IMR-90 (cell line): ENCODE measurements around the gene THOP1. TPM values are rescaled to one million over a fixed set of nuclear protein-coding genes. Genes with fewer than 3 reads are reported as not detected.
A peak's percentile ranks its signal among the peaks of the same experiment; 100 is the strongest.

Source experiments
- ATAC-seq: fragments of 200-7000 bp; cut with Tn5 transposase; 2 replicates; pipeline ENCODE4 v1.9.1; 2020; ENCODE audit warnings: low read depth, mild to moderate bottlenecking, moderate library complexity
- BruUV-seq: library from RNA; stranded (reverse); fragments of 400-500 nt; replicated peaks from 2 replicates; lab custom pipeline; 2021; lab: Mats Ljungman, UMichigan
- CTCF ChIA-PET: fragments of 300-600 bp; formaldehyde crosslinking; extraction: SDS; loops from one replicate; lab custom pipeline; 2021; ENCODE audit warnings: antibody characterized with exemption; lab: Yijun Ruan, JAX
- POLR2A ChIA-PET: fragments of 300-600 bp; sonication (Branson Sonifier 250); formaldehyde crosslinking; loops from one replicate; lab custom pipeline; 2022; ENCODE audit warnings: antibody characterized with exemption; ENCODE audit not compliant: unreplicated experiment; lab: Charles Lee
- DNase-seq: peaks from one replicate; pipeline ENCODE4 v3.0.0; 2013
- H2AFZ ChIP-seq: replicated peaks from 2 replicates; pipeline ENCODE3; 2013; ENCODE audit warnings: low read length, mild to moderate bottlenecking; ENCODE audit not compliant: poor library complexity
- H2AK5ac ChIP-seq: 2 replicates; pipeline ENCODE4 v1.6.1; 2013; ENCODE audit warnings: low read depth, low read length, inconsistent platforms
- H2AK9ac ChIP-seq: replicated peaks from 2 replicates; pipeline ENCODE3; 2013; ENCODE audit warnings: mild to moderate bottlenecking, low read depth, low read length, moderate library complexity; ENCODE audit not compliant: poor library complexity
- H2BK120ac ChIP-seq: 2 replicates; pipeline ENCODE4 v1.6.1; 2013; ENCODE audit warnings: low read depth, low read length, inconsistent platforms
- H2BK15ac ChIP-seq: 3 replicates; pipeline ENCODE4 v1.6.1; 2013; ENCODE audit warnings: low read depth, low read length, inconsistent platforms
- H2BK20ac ChIP-seq: 2 replicates; pipeline ENCODE4 v1.6.1; 2013; ENCODE audit warnings: low read depth, mild to moderate bottlenecking, inconsistent platforms, low read length, moderate library complexity
- H2BK5ac ChIP-seq: 2 replicates; pipeline ENCODE4 v1.6.1; 2013; ENCODE audit warnings: mild to moderate bottlenecking, low read depth, low read length, inconsistent platforms; ENCODE audit not compliant: poor library complexity, severe bottlenecking
- H3K14ac ChIP-seq: replicated peaks from 2 replicates; pipeline ENCODE4 v1.6.1; 2013; ENCODE audit warnings: low read depth, low read length, inconsistent platforms
- H3K18ac ChIP-seq: 2 replicates; pipeline ENCODE4 v1.6.1; 2013; ENCODE audit warnings: low read depth, low read length, control low read depth
- H3K23ac ChIP-seq: 2 replicates; pipeline ENCODE4 v1.6.1; 2013; ENCODE audit warnings: low read depth, low read length, inconsistent platforms
- H3K27ac ChIP-seq: 2 replicates; pipeline ENCODE4 v1.5.1; 2013; ENCODE audit warnings: mild to moderate bottlenecking, control low read depth, low read length; ENCODE audit not compliant: insufficient read depth
- H3K27me3 ChIP-seq: 2 replicates; pipeline ENCODE4 v1.6.1; 2013; ENCODE audit warnings: low read length; ENCODE audit not compliant: control insufficient read depth, insufficient read depth
- H3K36me3 ChIP-seq: 2 replicates; pipeline ENCODE4 v1.6.1; 2013; ENCODE audit warnings: low read length, mixed read lengths; ENCODE audit not compliant: control insufficient read depth, insufficient read depth
- H3K4ac ChIP-seq: 2 replicates; pipeline ENCODE4 v1.6.1; 2013; ENCODE audit warnings: low read depth, low read length, inconsistent platforms
- H3K4me1 ChIP-seq: 2 replicates; pipeline ENCODE4 v1.6.1; 2013; ENCODE audit warnings: low read length, mixed read lengths; ENCODE audit not compliant: control insufficient read depth, insufficient read depth
- H3K4me2 ChIP-seq: 2 replicates; pipeline ENCODE4 v1.6.1; 2013; ENCODE audit warnings: low read depth, mild to moderate bottlenecking, control low read depth, low read length, moderate library complexity
- H3K4me3 ChIP-seq: 2 replicates; pipeline ENCODE4 v1.5.1; 2013; ENCODE audit warnings: low read depth, mild to moderate bottlenecking, control low read depth, low read length, moderate library complexity; ENCODE audit not compliant: insufficient read depth
- H3K56ac ChIP-seq: 2 replicates; pipeline ENCODE4 v1.6.1; 2013; ENCODE audit warnings: low read length, inconsistent platforms; ENCODE audit not compliant: insufficient read depth; ENCODE audit errors: extremely low read depth
- H3K79me1 ChIP-seq, 2 experiments: 2 replicates each; pipeline ENCODE4 v1.6.1; 2013; ENCODE audit warnings: low read length in 2 of 2, inconsistent platforms in 1 of 2, low read depth in 1 of 2
- H3K9ac ChIP-seq: 2 replicates; pipeline ENCODE4 v1.6.1; 2013; ENCODE audit warnings: low read depth, low read length, control low read depth
- H3K9me1 ChIP-seq: 2 replicates; pipeline ENCODE4 v1.6.1; 2013; ENCODE audit warnings: low read length, inconsistent platforms; ENCODE audit not compliant: insufficient read depth
- H3K9me3 ChIP-seq: 2 replicates; pipeline ENCODE4 v1.6.1; 2013; ENCODE audit warnings: low read length; ENCODE audit not compliant: control insufficient read depth, insufficient read depth
- H4K20me1 ChIP-seq: 2 replicates; pipeline ENCODE4 v1.6.1; 2013; ENCODE audit warnings: low read length, inconsistent platforms; ENCODE audit not compliant: insufficient read depth
- H4K5ac ChIP-seq: 2 replicates; pipeline ENCODE4 v1.6.1; 2013; ENCODE audit warnings: mild to moderate bottlenecking, low read depth, low read length, control low read depth
- H4K8ac ChIP-seq, 2 experiments: 2 replicates each; pipeline ENCODE4 v1.6.1; 2013; ENCODE audit warnings: low read depth in 2 of 2, low read length in 2 of 2, control low read depth in 1 of 2, inconsistent platforms in 1 of 2
- H4K91ac ChIP-seq: 2 replicates; pipeline ENCODE4 v1.6.1; 2013; ENCODE audit warnings: low read depth, low read length, inconsistent platforms; ENCODE audit not compliant: insufficient read depth
- BHLHE40 ChIP-seq: fragments of 150-350 bp; IDR thresholded peaks from 2 replicates; pipeline ENCODE4 v1.6.1; 2016; ENCODE audit warnings: mild to moderate bottlenecking, low read depth, low read length
- CEBPB ChIP-seq: IDR thresholded peaks from 2 replicates; pipeline ENCODE4 v1.6.1; 2012; ENCODE audit warnings: low read depth, low read length, improper control_type of control experiment
- CHD1 ChIP-seq: IDR thresholded peaks from 2 replicates; pipeline ENCODE4 v1.6.1; 2012; ENCODE audit warnings: low read depth, low read length, improper control_type of control experiment
- MAZ ChIP-seq: IDR thresholded peaks from 2 replicates; pipeline ENCODE4 v1.6.1; 2012; ENCODE audit warnings: low read depth, mild to moderate bottlenecking, low read length, improper control_type of control experiment, moderate library complexity, borderline replicate concordance
- MXI1 ChIP-seq: IDR thresholded peaks from 2 replicates; pipeline ENCODE4 v1.6.1; 2012; ENCODE audit warnings: low read depth, mild to moderate bottlenecking, low read length, moderate library complexity, borderline replicate concordance
- POLR2A ChIP-seq: IDR thresholded peaks from 2 replicates; pipeline ENCODE4 v1.6.1; 2012; ENCODE audit warnings: mild to moderate bottlenecking, low read depth, low read length
- RAD21 ChIP-seq: IDR thresholded peaks from 2 replicates; pipeline ENCODE4 v1.6.1; 2012; ENCODE audit warnings: low read length, improper control_type of control experiment
- RCOR1 ChIP-seq: IDR thresholded peaks from 2 replicates; pipeline ENCODE4 v1.6.1; 2012; ENCODE audit warnings: mild to moderate bottlenecking, low read length, improper control_type of control experiment; ENCODE audit not compliant: insufficient replicate concordance
- RFX5 ChIP-seq: IDR thresholded peaks from 2 replicates; pipeline ENCODE4 v1.8.0; 2012; ENCODE audit warnings: low read depth, mild to moderate bottlenecking, low read length, moderate library complexity
- WGBS, 2 experiments: methylation state at CpG; one replicate each; pipeline versions ENCODE4 v1.1.5 to v1.1.7; 2013; ENCODE audit warnings: missing lambda C conversion rate in 2 of 2; ENCODE audit not compliant: insufficient read length in 1 of 2; ENCODE audit errors: extremely low coverage in 2 of 2; 5-methylcytosine and 5-hydroxymethylcytosine counted together
- dilution Hi-C: fragments of 300-500 bp; cut with HindIII; formaldehyde crosslinking; loops from one replicate; pipeline ENCODE4 v1.14.3; 2018; ENCODE audit warnings: low sequenced_read_pairs; ENCODE audit not compliant: unreplicated experiment
- in situ Hi-C: fragments of 300-500 bp; cut with MboI; formaldehyde crosslinking; loops from 3 replicates; pipeline ENCODE4 v1.14.3; 2019; ENCODE audit warnings: low sequenced_read_pairs, inconsistent platforms, mixed read lengths
- intact Hi-C: fragments of 100-400 bp; cut with micrococcal nuclease; formaldehyde crosslinking; loops from 2 replicates; pipeline ENCODE4 v1.10.0; 2022
- polyA plus RNA-seq, 3 experiments: library from polyadenylated mRNA; depleted of rRNA; stranded (reverse); fragments of >200 nt; gene quantifications; 2 replicates each; pipeline ENCODE4 v1.2.3, GENCODE V29; 2012; ENCODE audit warnings: low replicate concordance in 1 of 3
- total RNA-seq: library from RNA; depleted of rRNA; stranded (reverse); fragments of >200 nt; gene quantifications from 2 replicates; pipeline ENCODE4 v1.2.3, GENCODE V29; 2012
- TF ChIP-seq, protein P1 (sequence below): conservative IDR thresholded peaks from 2 replicates; pipeline ENCODE4 v1.5.1; 2012; ENCODE audit warnings: mild to moderate bottlenecking, low read depth, low read length, improper control_type of control experiment
- TF ChIP-seq, protein P2 (sequence below): fragments of 150-350 bp; IDR thresholded peaks from 2 replicates; pipeline ENCODE4 v1.6.1; 2017; ENCODE audit warnings: mild to moderate bottlenecking, antibody characterized with exemption, low read length, low read depth
- TF ChIP-seq, protein P3 (sequence below): fragments of 150-350 bp; IDR thresholded peaks from 2 replicates; pipeline ENCODE4 v1.6.1; 2016; ENCODE audit warnings: low read depth, mild to moderate bottlenecking, low read length, moderate library complexity, borderline replicate concordance

The THOP1 gene
- total and polyA plus RNA-seq, 2 of the 4 experiments (the other 2 are of a cell fraction), result 57.5 to 91.9 TPM

DNA sequence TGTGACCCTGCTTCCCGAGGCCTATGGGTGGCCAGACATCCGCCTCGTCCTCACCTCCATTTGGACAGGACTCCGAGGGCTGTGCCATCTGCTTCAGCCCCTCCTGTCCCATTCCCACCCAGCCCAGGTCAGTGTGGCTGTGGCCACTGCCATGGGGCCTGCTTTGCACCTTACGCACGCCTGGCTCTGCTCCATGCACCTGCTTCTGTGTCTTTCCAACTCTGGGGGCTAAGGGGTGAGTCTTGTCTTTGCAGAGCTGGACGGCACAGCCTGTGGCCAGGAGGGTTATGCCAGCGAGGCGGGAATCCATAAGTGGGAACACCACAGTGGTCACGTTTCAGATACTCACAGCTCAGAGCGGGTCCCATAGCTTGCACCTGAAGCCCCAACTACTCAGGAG, 29.1 kb downstream of the THOP1 start:
- no peak overlapping the region for H3K56ac ChIP-seq
- no peak overlapping the region for H2BK5ac ChIP-seq
- H3K18ac ChIP-seq, result no peak overlapping the region
- H3K9me3 ChIP-seq, result no peaks in the 10 kb centered on the region
- ChIA-PET POLR2A (no interaction called here), CTCF (no interaction called here)
- H3K14ac ChIP-seq, result no peak overlapping the region
- H3K23ac ChIP-seq, result no peak overlapping the region
- H3K4me2 ChIP-seq, result no peak overlapping the region
- H3K4me1 ChIP-seq, result no peaks in the 10 kb centered on the region
- no peak overlapping the region for H2AK9ac ChIP-seq
- no peak overlapping the region for H2BK20ac ChIP-seq
- H3K27ac ChIP-seq, result no peak overlapping the region
- H4K91ac ChIP-seq, result no peak overlapping the region
- peaks cover 24% of the 10 kb centered on the region for H3K36me3 ChIP-seq
- no peak overlapping the region for H4K8ac ChIP-seq
- H3K4ac ChIP-seq, result no peak overlapping the region
- H2BK15ac ChIP-seq, result no peak overlapping the region
- no peak overlapping the region for H2BK120ac ChIP-seq
- no peak overlapping the region for H4K5ac ChIP-seq
- H2AK5ac ChIP-seq, result no peak overlapping the region
- dilution Hi-C loops, result no loop called here
- H2AFZ ChIP-seq, result peak overlapping the region; percentile 43
- BruUV-seq, result no TSS peak
- H4K20me1 ChIP-seq, result no peaks in the 10 kb centered on the region; the same call in 1 of the 2 replicates
- no peak overlapping the region for H3K4me3 ChIP-seq
- 93% methylated on average over 7 of the region's 11 CpGs; no CpG with 5 or more reads in 1 of the 2 experiments for WGBS, 2 experiments
- no peaks in the 10 kb centered on the region for H3K9me1 ChIP-seq
- H3K79me1 ChIP-seq, result no peaks in the 10 kb centered on the region
- no peak for ATAC-seq
- in situ Hi-C loops, result no loop called here
- DNase-seq, result no peak
- H3K27me3 ChIP-seq, result no peaks in the 10 kb centered on the region
- no peak overlapping the region for H3K9ac ChIP-seq
- TF ChIP-seq CEBPB (no peak), MAZ (no peak), RFX5 (no peak), CHD1 (no peak), RAD21 (no peak), POLR2A (no peak), MXI1 (no peak), RCOR1 (no peak), BHLHE40 (no peak)
- TF ChIP-seq, protein P1, sequence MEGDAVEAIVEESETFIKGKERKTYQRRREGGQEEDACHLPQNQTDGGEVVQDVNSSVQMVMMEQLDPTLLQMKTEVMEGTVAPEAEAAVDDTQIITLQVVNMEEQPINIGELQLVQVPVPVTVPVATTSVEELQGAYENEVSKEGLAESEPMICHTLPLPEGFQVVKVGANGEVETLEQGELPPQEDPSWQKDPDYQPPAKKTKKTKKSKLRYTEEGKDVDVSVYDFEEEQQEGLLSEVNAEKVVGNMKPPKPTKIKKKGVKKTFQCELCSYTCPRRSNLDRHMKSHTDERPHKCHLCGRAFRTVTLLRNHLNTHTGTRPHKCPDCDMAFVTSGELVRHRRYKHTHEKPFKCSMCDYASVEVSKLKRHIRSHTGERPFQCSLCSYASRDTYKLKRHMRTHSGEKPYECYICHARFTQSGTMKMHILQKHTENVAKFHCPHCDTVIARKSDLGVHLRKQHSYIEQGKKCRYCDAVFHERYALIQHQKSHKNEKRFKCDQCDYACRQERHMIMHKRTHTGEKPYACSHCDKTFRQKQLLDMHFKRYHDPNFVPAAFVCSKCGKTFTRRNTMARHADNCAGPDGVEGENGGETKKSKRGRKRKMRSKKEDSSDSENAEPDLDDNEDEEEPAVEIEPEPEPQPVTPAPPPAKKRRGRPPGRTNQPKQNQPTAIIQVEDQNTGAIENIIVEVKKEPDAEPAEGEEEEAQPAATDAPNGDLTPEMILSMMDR, result no peak
- TF ChIP-seq, protein P2, sequence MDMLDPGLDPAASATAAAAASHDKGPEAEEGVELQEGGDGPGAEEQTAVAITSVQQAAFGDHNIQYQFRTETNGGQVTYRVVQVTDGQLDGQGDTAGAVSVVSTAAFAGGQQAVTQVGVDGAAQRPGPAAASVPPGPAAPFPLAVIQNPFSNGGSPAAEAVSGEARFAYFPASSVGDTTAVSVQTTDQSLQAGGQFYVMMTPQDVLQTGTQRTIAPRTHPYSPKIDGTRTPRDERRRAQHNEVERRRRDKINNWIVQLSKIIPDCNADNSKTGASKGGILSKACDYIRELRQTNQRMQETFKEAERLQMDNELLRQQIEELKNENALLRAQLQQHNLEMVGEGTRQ, result no peak
- TF ChIP-seq, protein P3, sequence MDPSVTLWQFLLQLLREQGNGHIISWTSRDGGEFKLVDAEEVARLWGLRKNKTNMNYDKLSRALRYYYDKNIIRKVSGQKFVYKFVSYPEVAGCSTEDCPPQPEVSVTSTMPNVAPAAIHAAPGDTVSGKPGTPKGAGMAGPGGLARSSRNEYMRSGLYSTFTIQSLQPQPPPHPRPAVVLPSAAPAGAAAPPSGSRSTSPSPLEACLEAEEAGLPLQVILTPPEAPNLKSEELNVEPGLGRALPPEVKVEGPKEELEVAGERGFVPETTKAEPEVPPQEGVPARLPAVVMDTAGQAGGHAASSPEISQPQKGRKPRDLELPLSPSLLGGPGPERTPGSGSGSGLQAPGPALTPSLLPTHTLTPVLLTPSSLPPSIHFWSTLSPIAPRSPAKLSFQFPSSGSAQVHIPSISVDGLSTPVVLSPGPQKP, result no peak
- intact Hi-C loops, result no loop called here
